ENCODE results near the gene CARM1. TPM values are rescaled to one million over a fixed set of nuclear protein-coding genes. Genes with fewer than 3 reads are reported as not detected.

Gene CARM1
- total RNA-seq, 1 experiment from 2014 or later: 51.7 TPM

GRCh38 chr19:10924597-10924996 lies 53.2 kb downstream of the CARM1 start:
- H3K4me3 Mint-ChIP-seq (ENCODE audit: unreplicated experiment): no peak overlapping the region
- no TSS peak for BruUV-seq (replicated peaks)
- TF ChIP-seq CTCF (IDR thresholded peaks at IDR 0.05; ENCODE audit: unreplicated experiment): no peak
- no peak for DNase-seq (ENCODE audit: unreplicated experiment)
- no peaks in the 10 kb centered on the region for H3K9me3 Mint-ChIP-seq (ENCODE audit: unreplicated experiment)
- H3K36me3 Mint-ChIP-seq (ENCODE audit: insufficient read depth, unreplicated experiment): peaks cover 60% of the 10 kb centered on the region
- no peaks in the 10 kb centered on the region for H3K27me3 Mint-ChIP-seq (ENCODE audit: insufficient read depth, unreplicated experiment)
- intact Hi-C loops (cut with micrococcal nuclease): no loop called here
- H3K27ac Mint-ChIP-seq (ENCODE audit: low read depth, unreplicated experiment): no peak overlapping the region
- H3K4me1 Mint-ChIP-seq (ENCODE audit: insufficient read depth, unreplicated experiment): no peaks in the 10 kb centered on the region
- CTCF ChIA-PET: interaction anchor here (0.6 kb wide), 1 partner anchor 20 kb away, joined by 3 read pairs; no protein-coding TSS in a partner anchor
- POLR2A ChIA-PET: no interaction called here

- Mint-ChIP-seq H3K27me3 (ENCODE audit: insufficient read depth, unreplicated experiment) (no peaks in the 10 kb centered on the region), H3K27ac (ENCODE audit: low read depth, unreplicated experiment) (peak overlapping the region; percentile 85), H3K36me3 (ENCODE audit: insufficient read depth, unreplicated experiment) (peaks cover 48% of the 10 kb centered on the region), H3K4me3 (ENCODE audit: unreplicated experiment) (peak overlapping the region; percentile 95), H3K9me3 (ENCODE audit: unreplicated experiment) (no peaks in the 10 kb centered on the region), H3K4me1 (ENCODE audit: insufficient read depth, unreplicated experiment) (no peaks in the 10 kb centered on the region)
- intact Hi-C loops (cut with micrococcal nuclease): no loop called here
- BruUV-seq (replicated peaks): TSS peak; percentile 42
- no peak for DNase-seq (ENCODE audit: unreplicated experiment)
- CTCF ChIA-PET: interaction anchor here (0.8 to 1.4 kb wide), 3 partner anchors 8 to 62 kb away, joined by 3 to 6 read pairs (median 3); no protein-coding TSS in a partner anchor
- POLR2A ChIA-PET: interaction anchor here (0.6 to 1.9 kb wide), 12 partner anchors 10 to 210 kb away, joined by 3 to 10 read pairs (median 3); partner anchors contain the start of genes DNM2, SMARCA4 and TMED1
- no peak for TF ChIP-seq CTCF (IDR thresholded peaks at IDR 0.05; ENCODE audit: unreplicated experiment)
These were observed 56.6 kb downstream of the CARM1 start for GRCh38 chr19:10927730-10928562.

GRCh38 chr19:10928563-10929401 lies 57.4 kb downstream of the CARM1 start, which contains the start of the genes TIMM29 and YIPF2:
TIMM29 (plus strand) TSS chr19:10928811; CDS start chr19:10928823, 12 bp downstream.
YIPF2 (minus strand) TSS chr19:10928639; CDS start chr19:10928410, 229 bp downstream.
- no TSS peak for BruUV-seq (replicated peaks)
- TF ChIP-seq CTCF (IDR thresholded peaks at IDR 0.05; ENCODE audit: unreplicated experiment): no peak
- Mint-ChIP-seq H3K27me3 (ENCODE audit: insufficient read depth, unreplicated experiment) (no peaks in the 10 kb centered on the region), H3K27ac (ENCODE audit: low read depth, unreplicated experiment) (peak within 1 kb of the TSS; percentile 85), H3K36me3 (ENCODE audit: insufficient read depth, unreplicated experiment) (peaks cover 49% of the 10 kb centered on the region), H3K9me3 (ENCODE audit: unreplicated experiment) (no peaks in the 10 kb centered on the region), H3K4me1 (ENCODE audit: insufficient read depth, unreplicated experiment) (no peaks in the 10 kb centered on the region), H3K4me3 (ENCODE audit: unreplicated experiment) (peak within 1 kb of the TSS; percentile 95)
- DNase-seq (ENCODE audit: unreplicated experiment): peak; percentile 100
- CTCF ChIA-PET: no interaction called here
- intact Hi-C loops (cut with micrococcal nuclease): no loop called here
- POLR2A ChIA-PET: interaction anchor here (0.7 to 2.4 kb wide), 9 partner anchors 29 to 996 kb away, joined by 3 to 10 read pairs (median 6); partner anchors contain the start of genes CARM1, LDLR, SMARCA4 and ZNF700
